ENCODE data around the gene OR52D1. TPM values are rescaled to one million over a fixed set of nuclear protein-coding genes. Genes with fewer than 3 reads are reported as not detected.

OR52D1 gene
- total RNA-seq, 1 experiment from 2014 or later = not detected

DNA sequence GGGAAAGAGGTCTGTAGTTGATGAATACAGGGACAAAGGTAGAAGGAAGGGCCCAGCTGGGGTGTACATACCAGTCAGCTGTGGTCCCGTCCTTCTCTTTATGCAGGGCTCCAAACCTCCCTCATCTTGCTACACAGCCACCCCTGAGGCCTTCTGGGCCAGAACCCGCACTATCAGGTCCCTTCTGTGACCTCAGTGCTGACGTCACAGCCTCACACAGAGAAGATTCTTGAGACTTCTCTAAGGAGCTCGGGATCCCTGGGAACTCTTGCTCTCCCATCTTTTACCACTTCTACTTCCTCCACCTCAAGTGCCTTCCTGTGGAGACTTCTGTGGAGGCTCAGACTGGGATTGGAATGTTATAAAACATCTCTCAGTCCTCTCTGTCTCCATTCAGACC lies 21.3 kb downstream of the OR52D1 start, which contains the start of gene UBQLN3:
Gene UBQLN3, minus strand, starts transcription at position 155 of the 400 bp plus-strand sequence. CDS start 399 bp downstream, outside the sequence.
- DNase-seq (ENCODE audit: low read depth, low spot score) (no peak), ATAC-seq (no peak)
- no TSS peak for BruUV-seq (replicated peaks)
- Histone ChIP-seq H3K9me2 (ENCODE audit: insufficient read depth) (no peaks in the 10 kb centered on the region), H4K20me1 (ENCODE audit: insufficient read depth) (no peaks in the 10 kb centered on the region), H3K4me3 (replicated peaks in 1 of 2; ENCODE audit: low read depth in 1 of 2, low read length in 2 of 2) (no peak within 1 kb of the TSS), H3K27ac (ENCODE audit: low read depth, low read length) (no peak within 1 kb of the TSS), H3K79me2 (ENCODE audit: insufficient read depth, low read length) (peaks cover 7% of the 10 kb centered on the region), H3K4me1 (ENCODE audit: control insufficient read depth in 1 of 2, insufficient read depth in 2 of 2, low read length in 2 of 2) (peaks cover 0 to 7% of the 10 kb centered on the region in 2 experiments; a peak in 2 of 4 replicates), H3K9me3 (ENCODE audit: control insufficient read depth in 1 of 2, insufficient read depth in 1 of 2, low read depth in 1 of 2, low read length in 2 of 2) (no peaks in the 10 kb centered on the region), H3K9ac (ENCODE audit: low read length) (no peak within 1 kb of the TSS), H3K27me3 (ENCODE audit: insufficient read depth, low read length) (peaks cover 6% of the 10 kb centered on the region; the same call in 1 of the 2 replicates), H3K4me2 (ENCODE audit: low read length) (no peak within 1 kb of the TSS), H2AFZ (ENCODE audit: low read depth, low read length, poor library complexity, severe bottlenecking) (no peak within 1 kb of the TSS), H3K36me3 (ENCODE audit: control insufficient read depth in 1 of 2, insufficient read depth in 2 of 2, low read length in 2 of 2) (peaks cover 0 to 5% of the 10 kb centered on the region in 2 experiments; a peak in 2 of 4 replicates)
- TF ChIP-seq EZH2phosphoT487 (IDR thresholded peaks at IDR 0.05; ENCODE audit: borderline replicate concordance) (no peak), TCF7L2 (IDR thresholded peaks at IDR 0.05; ENCODE audit: borderline replicate concordance, extremely low read depth, insufficient read depth, insufficient read length) (no peak), ZNF274 (IDR thresholded peaks at IDR 0.05; ENCODE audit: low read depth, low read length) (no peak), YY1 (IDR thresholded peaks at IDR 0.05; ENCODE audit: extremely low read depth, insufficient replicate concordance, low read depth, low read length) (no peak)
- TF ChIP-seq, protein P1, sequence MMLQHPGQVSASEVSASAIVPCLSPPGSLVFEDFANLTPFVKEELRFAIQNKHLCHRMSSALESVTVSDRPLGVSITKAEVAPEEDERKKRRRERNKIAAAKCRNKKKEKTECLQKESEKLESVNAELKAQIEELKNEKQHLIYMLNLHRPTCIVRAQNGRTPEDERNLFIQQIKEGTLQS (IDR thresholded peaks at IDR 0.05) = no peak
- TF ChIP-seq, protein P2, sequence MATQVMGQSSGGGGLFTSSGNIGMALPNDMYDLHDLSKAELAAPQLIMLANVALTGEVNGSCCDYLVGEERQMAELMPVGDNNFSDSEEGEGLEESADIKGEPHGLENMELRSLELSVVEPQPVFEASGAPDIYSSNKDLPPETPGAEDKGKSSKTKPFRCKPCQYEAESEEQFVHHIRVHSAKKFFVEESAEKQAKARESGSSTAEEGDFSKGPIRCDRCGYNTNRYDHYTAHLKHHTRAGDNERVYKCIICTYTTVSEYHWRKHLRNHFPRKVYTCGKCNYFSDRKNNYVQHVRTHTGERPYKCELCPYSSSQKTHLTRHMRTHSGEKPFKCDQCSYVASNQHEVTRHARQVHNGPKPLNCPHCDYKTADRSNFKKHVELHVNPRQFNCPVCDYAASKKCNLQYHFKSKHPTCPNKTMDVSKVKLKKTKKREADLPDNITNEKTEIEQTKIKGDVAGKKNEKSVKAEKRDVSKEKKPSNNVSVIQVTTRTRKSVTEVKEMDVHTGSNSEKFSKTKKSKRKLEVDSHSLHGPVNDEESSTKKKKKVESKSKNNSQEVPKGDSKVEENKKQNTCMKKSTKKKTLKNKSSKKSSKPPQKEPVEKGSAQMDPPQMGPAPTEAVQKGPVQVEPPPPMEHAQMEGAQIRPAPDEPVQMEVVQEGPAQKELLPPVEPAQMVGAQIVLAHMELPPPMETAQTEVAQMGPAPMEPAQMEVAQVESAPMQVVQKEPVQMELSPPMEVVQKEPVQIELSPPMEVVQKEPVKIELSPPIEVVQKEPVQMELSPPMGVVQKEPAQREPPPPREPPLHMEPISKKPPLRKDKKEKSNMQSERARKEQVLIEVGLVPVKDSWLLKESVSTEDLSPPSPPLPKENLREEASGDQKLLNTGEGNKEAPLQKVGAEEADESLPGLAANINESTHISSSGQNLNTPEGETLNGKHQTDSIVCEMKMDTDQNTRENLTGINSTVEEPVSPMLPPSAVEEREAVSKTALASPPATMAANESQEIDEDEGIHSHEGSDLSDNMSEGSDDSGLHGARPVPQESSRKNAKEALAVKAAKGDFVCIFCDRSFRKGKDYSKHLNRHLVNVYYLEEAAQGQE (IDR thresholded peaks at IDR 0.05; ENCODE audit: low read depth) = no peak
- intact Hi-C loops (cut with micrococcal nuclease) = no loop called here
- POLR2A ChIA-PET = no interaction called here
- CTCF ChIA-PET = no interaction called here
- RAD21 ChIA-PET (ENCODE audit: low non-redundant PET in 1 of 2, low total read pairs in 2 of 2, uncharacterized antibody in 2 of 2, unreplicated experiment in 2 of 2) = no interaction called here

Measured in HCT116 (cell line).